Measurements from ENCODE around the gene ISYNA1.

GRCh38 chr19:18453269-18454024, 15.5 kb upstream of the ISYNA1 start:
- TF ChIP-seq CTCF (IDR thresholded peaks at IDR 0.05): no peak
- TF ChIP-seq POLR2A (IDR thresholded peaks at IDR 0.05): no peak

All from Peyer's patch (tissue), 4 donors.